HG03457 (cell line): Measurements from ENCODE around the gene TRIM41.
"Not testable (repeated sequence)": the region's sequence is repeated elsewhere in the genome, so short reads cannot be mapped to it uniquely, and the experiment has no call there.

Experiments used
- ATAC-seq: cut with Tn5 transposase; IDR thresholded peaks from one replicate; pipeline ENCODE4 v1.9.1; 2021; ENCODE audit warnings: moderate number of reproducible peaks; ENCODE audit not compliant: unreplicated experiment

The TRIM41 gene

DNA sequence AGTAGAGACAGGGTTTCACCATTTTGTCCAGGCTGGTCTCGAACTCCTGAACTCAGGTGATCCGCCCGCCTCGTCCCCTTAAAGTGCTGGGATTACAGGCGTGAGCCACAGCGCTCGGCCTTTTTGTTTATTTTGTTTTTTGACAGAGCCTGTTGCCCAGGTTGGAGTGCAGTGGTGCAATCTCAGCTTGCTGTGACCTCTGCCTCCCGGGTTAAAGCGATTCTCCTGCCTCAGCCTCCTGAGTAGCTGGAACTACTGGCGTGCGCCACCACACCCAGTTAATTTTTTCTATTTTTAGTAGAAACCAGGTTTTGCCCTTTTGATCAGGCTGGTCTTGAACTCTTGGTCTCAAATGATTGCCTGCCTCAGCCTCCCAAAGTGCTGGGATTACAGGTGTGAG is 12.9 kb upstream of the TRIM41 start:
- ATAC-seq, result not testable (repeated sequence)

DNA sequence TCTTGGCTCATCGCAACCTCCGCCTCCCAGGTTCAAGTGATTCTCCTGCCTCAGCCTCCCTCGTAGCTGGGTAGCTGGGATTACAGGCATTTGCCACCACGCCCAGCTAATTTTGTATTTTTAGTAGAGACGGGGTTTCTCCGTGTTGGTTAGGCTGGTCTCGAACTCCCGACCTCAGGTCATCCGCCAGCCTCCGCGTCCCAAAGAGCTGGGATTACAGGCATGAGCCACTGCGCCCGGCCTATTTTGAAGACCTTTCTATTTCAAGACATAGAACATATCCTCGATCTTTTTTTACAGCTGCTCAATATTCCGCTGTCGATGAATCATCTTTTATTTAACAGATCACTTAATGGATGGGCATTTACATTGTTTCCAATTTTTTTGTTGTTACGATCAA is 12.4 kb upstream of the TRIM41 start:
- ATAC-seq, result not testable (repeated sequence)

DNA sequence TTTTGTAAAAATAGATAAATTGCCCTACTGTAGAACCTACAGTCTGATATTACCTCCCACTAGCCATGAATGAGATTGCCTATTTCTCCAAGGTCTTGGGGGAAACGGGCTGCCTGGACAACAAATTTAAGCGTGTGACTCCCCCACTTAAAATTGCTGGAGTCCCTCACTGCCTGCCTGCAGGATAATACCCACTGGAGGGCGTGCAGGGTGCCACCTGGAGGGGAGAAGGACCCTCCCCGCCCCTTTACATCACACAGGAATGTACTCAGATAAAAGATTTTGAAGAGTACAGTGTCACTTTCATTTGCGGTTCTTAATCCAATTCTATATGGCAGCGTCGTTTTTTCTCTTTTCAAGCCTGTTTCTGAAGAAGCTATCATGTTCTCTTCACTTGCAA is 11.9 kb upstream of the TRIM41 start:
- ATAC-seq, result no peak

DNA sequence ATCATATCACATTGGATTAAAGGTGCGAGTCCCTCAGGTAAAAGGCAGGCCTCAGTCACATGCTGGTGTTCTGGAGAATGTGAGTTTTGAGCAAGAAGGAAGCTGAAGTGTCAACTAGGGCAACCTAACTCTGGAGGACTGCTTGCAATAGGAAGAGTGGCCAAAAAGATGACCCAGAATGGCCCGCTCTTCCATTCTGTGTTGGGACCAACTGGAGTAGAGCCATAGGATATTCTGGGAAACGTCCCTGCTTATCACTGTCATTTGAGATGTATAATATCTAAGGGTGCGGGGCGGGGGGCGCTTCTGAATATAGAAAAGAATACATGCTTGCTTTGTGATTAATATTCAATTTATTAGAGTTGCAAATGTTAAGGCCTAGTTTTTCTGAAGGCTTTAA is 11.0 kb upstream of the TRIM41 start:
- ATAC-seq, result no peak

DNA sequence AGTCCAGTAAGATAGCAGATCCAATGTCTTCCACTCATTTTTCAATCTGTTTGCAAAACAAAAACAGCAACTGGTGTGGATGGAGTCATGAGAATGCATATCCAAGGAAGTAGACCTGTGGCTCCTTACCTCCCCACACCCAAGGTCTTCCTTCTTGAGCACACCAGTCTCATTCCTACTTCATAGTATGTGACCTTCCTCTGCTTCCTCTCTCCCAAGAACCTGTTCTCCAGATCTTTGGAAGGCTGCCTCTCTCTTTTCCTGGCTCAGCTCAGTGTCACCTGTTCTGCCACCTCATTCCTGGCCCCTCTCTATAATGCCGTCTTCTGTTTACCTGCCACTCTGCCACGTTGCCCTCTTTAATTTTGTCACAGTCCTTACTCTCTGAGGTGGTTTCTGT is 10.1 kb upstream of the TRIM41 start:
- ATAC-seq, result no peak

DNA sequence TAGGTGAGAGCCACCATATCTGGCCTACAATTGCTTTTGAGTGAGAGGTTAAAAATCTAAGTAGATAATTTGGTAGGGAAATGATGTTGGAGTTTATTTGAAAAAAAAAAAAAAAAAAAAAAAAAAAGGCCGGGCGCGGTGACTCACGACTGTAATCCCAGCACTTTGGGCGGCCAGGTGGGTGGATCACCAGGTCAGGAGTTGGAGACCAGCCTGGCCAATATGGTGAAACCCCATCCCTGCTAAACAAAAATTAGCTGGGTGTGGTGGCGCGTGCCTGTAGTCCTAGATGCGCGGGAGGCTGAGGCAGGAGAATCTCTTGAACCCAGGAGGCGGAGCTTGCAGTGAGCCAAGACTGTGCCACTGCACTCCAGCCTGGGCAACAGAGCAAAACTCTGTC is 8.8 kb upstream of the TRIM41 start:
- ATAC-seq, result not testable (repeated sequence)

DNA sequence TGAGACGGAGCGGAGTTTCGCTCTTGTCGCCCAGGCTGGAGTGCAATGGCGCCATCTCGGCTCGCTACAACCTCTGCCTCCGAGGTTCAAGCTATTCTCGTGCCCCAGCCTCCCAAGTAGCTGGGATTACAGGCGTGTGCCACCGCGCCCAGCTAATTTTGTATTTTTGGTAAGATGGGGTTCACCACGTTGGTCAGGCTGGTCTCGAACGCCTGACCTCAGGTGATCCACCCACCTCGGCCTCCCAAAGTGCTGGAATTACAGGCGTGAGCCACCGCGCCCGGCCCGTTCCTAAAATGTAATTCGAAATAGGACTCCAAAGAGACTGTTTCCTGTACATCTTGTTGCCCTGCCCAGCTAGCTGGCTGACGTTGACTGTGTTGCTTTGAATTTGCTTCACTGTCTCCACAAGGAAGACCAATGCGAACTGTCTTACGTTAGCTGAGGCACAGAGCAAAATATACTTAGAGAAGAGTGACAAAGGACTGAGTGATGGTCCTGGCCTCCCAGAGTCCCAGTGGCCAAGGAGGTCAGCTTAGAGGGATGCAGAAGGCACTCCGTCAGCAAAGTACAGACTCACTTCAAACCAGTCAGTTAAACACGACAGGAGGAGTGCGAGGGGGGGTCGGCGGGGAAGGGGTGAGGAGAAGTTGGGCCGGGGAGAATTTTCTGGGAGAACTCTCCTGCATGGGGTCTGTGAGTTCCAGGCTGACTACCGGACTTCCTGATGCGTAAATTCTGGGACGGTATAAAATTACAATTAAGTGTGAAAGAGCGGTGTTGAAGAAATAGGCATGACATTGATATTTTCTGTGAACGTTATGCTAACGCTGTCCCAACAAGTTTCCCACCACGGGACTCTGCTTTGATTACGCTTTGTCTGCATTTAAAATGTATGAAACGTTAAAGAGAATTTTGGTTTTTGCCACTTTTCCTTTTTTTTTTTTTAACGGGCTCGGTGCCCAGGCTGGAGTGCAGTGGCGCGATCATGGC is 6.8 kb upstream of the TRIM41 start:
- no peak for ATAC-seq

DNA sequence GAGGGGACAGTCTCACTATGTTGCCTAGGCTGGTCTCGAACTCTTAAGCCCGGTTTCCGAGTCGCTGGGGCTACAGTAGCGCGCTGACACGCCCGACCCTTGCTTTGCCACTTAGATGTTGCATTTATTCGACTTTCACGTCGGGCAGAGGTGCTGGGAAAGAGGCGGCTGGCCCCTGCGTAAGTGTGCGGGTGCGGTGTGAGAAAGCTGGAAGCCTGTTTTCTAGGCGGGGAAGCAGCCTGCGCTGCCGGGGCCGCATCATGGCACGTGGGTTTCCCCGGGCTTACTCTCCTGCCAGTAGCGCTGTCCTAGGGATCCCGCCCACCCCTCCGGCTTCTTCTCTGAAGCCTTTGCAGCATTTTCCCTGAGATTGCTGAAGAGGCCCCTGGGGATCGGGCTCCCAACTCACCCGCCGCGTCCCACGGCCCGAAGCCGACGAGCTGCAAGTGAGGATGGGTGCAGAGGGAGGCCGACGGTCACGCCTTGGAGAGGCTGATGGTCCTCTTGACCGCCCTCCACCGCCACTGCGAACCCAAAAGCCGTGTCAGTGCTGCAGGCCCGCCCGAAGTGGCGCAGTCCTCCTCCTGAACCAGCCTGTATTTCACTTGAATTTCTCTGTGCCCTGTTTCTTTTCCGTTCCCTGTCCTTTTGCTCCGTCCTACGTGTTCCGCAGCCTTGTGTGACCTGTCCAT is 5.8 kb upstream of the TRIM41 start:
- ATAC-seq, result peak; percentile 2

DNA sequence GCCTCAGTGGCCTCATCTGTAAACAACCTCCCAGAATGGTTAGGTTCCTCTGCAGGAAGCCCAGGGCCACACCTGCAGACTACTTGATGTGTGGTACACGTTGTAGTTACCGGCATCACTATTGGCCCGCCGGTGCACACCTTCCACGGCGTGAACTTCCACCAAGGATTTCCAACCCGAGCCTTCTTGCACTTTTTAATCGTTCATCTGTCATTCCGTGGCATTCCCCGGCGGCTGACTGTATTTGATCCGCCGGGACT is 5.3 kb upstream of the TRIM41 start:
- ATAC-seq, result peak; percentile 0

DNA sequence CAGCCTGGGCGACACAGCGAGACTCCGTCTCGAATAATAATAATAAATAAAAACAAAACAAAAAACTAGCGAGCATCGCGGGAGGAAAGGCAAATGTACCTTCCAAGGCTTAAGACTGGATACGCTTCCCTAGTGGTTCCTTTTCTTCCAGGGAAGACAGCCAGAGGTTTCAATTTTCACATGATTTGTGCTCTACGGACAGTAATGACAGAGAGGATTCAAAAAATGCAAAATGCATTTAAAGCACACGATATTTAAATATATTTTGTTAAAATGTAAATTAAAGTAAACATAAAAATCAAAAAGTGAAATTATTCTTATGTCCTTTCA is 4.3 kb upstream of the TRIM41 start:
- no peak for ATAC-seq

DNA sequence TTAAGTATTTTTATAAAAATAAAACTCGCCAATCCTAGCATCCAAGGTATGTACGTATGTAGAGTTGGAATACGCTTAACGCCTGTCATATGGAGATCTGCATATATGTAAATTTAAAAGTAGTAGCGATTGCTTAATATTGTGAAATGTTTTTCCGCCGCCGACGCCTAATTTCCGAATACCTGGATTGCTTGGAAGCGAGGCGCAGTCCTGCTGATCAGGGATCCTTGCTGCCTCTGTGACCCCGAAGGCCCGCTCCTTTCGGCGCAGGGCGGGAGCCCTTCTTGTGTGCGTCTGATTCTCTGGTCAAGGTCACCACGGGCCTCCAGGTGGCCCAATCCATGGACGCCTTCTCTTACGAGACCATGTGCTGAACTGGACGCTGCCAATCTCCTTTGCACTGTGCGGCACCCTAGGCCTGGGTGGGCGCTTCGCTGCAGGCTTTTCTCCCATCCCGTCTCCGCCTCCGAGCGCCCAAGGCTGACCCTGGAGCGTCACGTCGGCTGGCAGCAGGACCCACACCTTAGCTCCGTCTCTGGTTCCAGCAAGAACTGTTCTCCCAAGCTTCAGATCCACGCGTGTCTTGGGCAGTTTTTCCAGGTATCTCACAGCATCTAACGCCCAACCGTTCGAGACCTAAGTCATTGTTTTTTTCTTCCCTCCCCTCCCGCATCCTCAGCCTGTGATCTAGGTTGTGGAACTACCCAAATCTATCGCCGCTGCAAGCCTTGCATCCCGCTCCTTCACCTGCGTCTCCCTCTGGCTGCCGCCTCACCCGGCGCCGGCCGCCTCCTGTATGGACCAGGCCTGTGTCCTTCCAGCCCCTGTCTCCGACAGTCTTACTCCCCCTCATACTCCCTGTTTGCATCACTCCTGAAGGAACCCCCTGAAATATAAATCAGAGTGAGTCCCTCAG is 3.6 kb upstream of the TRIM41 start:
- ATAC-seq, result no peak

DNA sequence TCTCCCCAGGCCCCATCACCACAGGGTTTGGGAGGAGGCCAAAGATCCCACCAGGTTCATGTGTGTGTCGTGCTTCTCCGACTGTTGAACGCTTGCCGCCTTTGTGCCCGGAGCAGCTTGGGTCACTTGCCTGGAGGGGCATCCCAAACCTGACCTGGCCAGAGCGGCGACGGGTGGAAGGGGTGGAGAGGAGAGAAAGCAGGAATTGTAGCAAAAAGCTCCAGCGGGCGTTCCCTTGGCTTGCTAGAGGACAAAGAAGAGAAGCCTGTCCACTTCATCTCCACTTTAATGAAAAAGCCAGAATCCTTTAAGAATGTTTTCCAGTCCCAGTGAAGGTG is 2.9 kb upstream of the TRIM41 start:
- no peak for ATAC-seq

DNA sequence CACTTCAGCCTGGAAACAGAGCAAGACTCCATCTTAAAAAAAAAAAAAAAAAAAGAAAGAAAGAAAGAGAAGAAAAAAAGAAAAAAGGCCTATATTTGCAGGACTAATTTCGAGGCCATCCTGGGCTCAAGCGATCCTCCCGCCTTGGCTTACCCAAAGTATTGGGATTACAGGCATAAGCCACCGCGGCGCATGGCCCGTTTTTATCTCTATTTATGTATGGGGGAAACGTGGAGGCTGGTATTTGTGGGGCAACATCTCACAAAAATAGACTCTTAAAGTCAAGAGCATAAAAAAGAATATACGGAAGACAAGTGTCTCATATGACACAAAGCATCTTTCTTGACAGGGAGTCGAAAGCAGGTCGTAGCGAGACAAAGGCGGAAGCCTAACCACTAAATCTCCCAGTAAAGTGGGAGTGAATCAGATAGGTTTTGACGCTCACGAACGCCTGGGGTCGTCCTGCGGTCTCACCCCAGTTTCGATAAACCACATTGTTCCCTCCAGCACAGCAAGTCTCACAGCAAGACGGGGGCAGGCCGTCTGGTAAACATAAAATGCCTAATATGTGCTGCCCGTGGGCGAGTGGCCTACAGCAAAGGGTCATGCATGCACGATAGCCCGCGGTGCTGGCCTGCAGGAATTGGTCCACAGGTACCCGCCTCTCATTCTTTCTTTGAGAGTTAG is 1.8 kb upstream of the TRIM41 start:
- no peak for ATAC-seq

DNA sequence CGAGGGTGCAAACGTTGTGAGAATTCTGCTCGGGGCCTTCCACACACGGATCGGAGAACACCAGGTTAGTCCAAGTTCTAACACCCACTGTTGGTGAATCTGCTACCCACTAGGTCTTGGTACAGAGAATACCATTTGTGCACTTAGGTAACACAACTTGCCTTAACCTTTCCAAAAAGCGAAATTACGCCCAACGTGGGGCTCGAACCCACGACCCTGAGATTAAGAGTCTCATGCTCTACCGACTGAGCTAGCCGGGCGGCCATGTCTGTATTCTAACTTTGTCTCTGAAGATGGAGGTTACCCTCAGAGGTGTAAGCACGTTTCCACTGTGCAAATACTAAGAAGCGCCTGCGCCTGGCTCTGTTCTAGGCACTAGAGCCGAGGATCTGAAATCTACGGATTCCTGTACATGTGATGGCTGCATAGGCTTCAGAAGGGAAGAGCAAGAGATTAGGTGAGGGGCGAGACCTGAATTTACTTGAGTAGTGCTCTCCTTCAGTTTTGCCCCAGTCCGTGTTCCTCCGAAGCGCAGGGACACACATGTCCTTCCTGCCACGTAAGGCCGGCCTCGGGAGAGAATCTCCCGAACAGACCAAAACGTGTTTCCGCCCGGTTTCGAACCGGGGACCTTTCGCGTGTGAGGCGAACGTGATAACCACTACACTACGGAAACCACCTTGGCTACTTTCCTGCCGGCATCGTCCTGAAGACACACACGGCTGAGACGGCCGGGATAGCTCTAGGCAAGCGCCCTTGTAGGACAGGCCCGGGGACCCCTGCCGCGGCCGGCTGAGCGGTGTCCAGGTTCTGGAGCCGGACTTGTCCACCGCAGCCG is 1.1 kb upstream of the TRIM41 start:
- ATAC-seq, result peak; percentile 32

DNA sequence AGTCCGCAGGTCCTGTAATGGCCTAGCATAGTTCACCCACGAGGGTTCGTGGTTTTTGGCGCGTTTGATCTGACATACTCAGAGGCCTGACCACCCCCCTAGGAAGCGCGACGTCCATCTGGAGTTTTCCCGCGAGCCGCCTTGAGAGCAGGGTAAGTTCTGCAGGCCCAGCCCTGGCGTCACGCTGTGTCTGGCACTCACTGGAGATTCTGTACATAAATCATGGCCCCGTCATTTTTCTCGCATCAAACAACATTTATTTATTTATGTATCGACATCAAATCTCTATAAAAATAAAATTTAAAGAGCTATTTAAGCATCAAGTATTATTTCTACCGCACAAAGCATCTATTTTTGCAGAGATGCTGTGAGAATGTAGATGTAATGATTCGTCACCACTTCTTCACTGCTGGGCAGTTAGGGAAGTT is 437 bp upstream of the TRIM41 start:
- no peak for ATAC-seq

DNA sequence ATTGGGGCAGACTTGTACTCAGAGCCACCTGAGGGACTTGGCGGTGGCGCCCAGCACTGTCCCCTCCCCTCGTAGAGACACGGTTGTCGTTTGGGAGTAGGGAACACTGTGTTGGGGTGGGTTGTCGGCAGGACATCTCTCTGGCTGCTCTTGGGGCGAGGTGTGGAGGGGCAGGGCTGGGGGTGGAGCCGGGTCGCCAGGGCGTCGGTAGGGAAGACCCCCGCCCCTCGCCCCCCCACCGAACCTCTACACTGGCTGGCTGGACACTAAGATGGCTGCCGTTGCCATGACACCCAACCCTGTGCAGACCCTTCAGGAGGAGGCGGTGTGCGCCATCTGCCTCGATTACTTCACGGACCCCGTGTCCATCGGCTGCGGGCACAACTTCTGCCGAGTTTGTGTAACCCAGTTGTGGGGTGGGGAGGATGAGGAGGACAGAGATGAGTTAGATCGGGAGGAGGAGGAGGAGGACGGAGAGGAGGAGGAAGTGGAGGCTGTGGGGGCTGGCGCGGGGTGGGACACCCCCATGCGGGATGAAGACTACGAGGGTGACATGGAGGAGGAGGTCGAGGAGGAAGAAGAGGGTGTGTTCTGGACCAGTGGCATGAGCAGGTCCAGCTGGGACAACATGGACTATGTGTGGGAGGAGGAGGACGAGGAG is 778 bp downstream of the TRIM41 start:
- no peak for ATAC-seq

DNA sequence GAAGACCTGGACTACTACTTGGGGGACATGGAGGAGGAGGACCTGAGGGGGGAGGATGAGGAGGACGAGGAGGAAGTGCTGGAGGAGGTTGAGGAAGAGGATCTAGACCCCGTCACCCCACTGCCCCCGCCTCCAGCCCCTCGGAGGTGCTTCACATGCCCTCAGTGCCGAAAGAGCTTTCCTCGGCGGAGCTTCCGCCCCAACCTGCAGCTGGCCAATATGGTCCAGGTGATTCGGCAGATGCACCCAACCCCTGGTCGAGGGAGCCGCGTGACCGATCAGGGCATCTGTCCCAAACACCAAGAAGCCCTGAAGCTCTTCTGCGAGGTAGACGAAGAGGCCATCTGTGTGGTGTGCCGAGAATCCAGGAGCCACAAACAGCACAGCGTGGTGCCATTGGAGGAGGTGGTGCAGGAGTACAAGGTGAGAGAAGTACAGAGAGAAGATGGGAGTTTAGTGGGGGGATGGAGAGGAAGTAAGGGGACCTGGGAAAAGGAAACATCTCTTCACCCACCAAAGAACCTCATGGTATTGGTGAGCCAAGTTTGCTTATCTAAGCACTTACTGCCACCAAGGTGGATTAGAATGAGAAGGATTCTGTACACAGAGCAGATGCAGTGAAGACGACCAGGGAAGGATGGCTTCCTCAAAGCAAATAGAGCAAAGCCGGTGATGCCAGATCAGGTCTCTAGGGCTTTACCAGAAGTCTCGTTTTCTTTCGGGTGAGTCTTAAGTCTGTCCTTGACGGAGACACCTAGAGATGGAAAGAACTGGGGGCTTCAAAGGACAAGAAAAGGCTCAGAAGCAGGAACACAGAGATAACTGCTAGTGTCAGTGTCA is 1.5 kb downstream of the TRIM41 start:
- no peak for ATAC-seq

DNA sequence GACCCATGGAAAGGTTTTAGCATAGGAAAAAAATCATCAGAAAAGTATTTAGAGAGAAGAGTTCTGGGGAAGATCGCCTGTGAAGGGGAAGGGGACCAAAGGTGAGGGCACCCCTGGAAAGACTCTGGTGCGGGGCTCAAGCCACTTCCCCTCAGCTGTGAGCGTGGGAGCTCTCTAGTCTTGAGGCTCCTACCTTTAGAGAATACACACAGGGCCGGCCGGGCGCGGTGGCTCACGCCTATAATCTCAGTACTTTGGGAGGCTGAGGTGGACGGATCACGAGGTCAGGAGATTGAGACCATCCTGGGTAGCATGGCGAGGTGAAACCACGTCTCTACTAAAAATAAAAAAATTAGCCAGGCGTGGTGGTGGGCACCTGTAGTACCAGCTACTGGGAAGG is 6.9 kb downstream of the TRIM41 start:
- no peak for ATAC-seq

DNA sequence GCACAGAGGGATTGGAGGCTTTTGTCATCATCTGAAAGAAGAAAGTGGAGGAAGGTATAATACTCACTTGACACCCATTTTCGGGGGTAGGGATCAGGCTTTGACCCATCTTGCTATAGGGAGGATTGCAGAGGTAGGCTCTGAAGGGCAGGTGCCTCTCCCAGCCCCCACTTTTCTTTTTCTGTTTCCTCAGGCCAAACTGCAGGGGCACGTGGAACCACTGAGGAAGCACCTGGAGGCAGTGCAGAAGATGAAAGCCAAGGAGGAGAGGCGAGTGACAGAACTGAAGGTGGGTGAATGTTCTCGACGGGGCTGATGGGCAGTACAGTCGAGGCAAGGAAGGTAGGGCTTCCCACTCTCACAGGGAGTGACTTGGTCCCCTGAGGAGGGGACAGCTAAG is 7.5 kb downstream of the TRIM41 start:
- no peak for ATAC-seq
